ENCODE measurements around the gene BRF1. TPM values are rescaled to one million over a fixed set of nuclear protein-coding genes. Genes with fewer than 3 reads are reported as not detected.
A peak's percentile ranks its signal among the peaks of the same experiment; 100 is the strongest.

The BRF1 gene
- total and polyA plus RNA-seq, 9 donors: 20.4 to 47.3 (median 37.1) TPM

DNA sequence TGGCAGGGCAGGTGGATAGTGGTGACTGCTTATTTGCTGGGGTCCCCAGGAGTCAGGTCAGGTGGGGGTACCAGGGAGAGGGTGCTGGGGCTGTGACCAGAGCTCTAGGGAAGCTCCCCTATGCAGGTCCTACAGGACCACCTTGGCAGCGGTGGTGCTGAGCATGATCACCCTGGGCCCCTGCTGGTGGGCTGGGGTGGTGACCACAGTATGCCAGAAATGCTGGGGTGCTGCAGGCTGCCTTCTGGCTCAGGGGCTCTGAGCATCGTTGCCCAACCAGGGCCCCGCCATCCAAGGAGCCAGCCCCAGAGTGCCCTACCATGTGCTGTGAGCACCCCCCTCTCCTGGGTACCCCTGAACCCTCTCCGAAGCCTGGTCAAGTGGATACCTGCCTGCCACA lies 102.2 kb downstream of the BRF1 start:
- intact Hi-C loops (cut with DNase I): no loop called here
- Histone ChIP-seq H3K27ac (no peak overlapping the region), H3K4me3 (no peak overlapping the region), H3K9me3 (no peaks in the 10 kb centered on the region), H3K4me1 (ENCODE audit: insufficient read depth) (no peaks in the 10 kb centered on the region), H3K27me3 (no peaks in the 10 kb centered on the region), H3K36me3 (no peaks in the 10 kb centered on the region)
- no peak for DNase-seq
- 71 to 80% (median 72%) methylated on average over 4 of the region's 4 CpGs for WGBS, 3 donors
- TF ChIP-seq POLR2A (IDR thresholded peaks at IDR 0.05) (no peak), EP300 (IDR thresholded peaks at IDR 0.05) (no peak)
- TF ChIP-seq, protein P1, sequence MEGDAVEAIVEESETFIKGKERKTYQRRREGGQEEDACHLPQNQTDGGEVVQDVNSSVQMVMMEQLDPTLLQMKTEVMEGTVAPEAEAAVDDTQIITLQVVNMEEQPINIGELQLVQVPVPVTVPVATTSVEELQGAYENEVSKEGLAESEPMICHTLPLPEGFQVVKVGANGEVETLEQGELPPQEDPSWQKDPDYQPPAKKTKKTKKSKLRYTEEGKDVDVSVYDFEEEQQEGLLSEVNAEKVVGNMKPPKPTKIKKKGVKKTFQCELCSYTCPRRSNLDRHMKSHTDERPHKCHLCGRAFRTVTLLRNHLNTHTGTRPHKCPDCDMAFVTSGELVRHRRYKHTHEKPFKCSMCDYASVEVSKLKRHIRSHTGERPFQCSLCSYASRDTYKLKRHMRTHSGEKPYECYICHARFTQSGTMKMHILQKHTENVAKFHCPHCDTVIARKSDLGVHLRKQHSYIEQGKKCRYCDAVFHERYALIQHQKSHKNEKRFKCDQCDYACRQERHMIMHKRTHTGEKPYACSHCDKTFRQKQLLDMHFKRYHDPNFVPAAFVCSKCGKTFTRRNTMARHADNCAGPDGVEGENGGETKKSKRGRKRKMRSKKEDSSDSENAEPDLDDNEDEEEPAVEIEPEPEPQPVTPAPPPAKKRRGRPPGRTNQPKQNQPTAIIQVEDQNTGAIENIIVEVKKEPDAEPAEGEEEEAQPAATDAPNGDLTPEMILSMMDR (IDR thresholded peaks at IDR 0.05): no peak

DNA sequence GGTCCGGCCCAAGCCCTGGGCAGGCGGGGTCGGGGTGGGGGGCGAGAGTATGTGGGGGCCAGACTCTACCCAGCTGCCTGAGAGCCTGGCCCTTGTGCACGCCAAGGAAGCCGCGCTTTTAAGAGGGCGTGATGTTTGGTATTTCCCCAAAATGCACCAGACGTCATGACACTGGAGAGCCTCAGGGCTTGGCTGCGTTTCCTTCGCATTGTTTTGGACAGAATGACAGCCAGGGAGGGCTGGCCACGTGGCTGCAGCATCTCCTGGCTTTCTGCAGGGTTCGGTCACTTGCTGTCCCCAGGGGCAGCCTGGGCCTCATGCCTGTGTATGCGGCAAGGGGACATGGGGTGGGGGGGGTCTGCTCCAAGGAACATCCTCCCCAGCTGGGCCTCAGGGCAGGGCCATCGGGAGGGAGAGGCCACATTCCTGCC lies 103.6 kb downstream of the BRF1 start:
- 3 to 5% (median 4%) methylated on average over 12 to 15 of the region's 15 CpGs for WGBS, 3 donors
- Histone ChIP-seq H3K27me3 (no peaks in the 10 kb centered on the region), H3K4me3 (no peak overlapping the region)

DNA sequence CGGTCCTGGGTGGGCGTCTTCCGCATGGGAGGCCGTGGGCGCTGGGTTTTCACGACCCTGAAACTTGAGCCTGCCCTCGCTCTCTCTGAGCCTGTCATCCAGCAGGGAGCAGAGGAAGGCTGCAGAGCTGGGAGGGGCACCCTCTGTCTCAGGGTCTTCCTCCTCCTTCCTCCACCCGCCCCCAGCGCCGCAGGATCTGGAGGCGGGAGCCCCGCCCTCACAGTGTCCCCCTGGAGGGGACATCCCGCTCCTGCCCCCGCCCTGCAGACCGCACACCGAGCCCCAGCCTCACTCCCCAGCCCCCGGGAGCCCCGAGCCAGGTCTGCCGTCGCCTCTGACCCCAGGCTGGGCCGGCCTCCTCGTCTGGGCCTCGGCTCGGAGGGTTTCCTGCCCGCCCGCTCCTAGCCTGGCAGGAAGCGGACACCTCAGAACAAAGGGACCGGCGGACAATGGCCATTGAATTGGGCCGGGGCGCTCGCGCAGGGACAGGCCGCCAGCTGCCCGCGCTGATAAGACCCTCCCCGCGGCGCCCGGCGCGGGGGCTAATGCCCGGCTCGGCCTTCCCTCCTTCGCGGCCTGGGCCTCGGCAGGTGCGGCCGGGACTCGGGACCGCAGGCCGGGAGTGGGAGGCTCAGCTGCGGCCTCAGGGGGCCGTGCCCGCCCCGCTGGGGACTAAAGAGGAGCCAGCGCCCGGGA lies 104.4 kb downstream of the BRF1 start:
- intact Hi-C loops (cut with DNase I): no loop called here
- no peaks in the 10 kb centered on the region for H3K9me3 ChIP-seq
- no peak for DNase-seq
- WGBS, 3 donors: 2% methylated on average over 35 to 58 of the region's 58 CpGs
- H3K4me1 ChIP-seq (ENCODE audit: insufficient read depth): no peaks in the 10 kb centered on the region
- no peaks in the 10 kb centered on the region for H3K36me3 ChIP-seq
- TF ChIP-seq POLR2A (IDR thresholded peaks at IDR 0.05) (no peak), EP300 (IDR thresholded peaks at IDR 0.05) (no peak)
- TF ChIP-seq, protein P1 (IDR thresholded peaks at IDR 0.05): no peak
- H3K27ac ChIP-seq: no peak overlapping the region
- H3K4me3 ChIP-seq: no peak overlapping the region
- H3K27me3 ChIP-seq: no peaks in the 10 kb centered on the region

More for the DNA sequence above, 103.6 kb downstream of the BRF1 start:
- Histone ChIP-seq H3K4me1 (ENCODE audit: insufficient read depth) (no peaks in the 10 kb centered on the region), H3K36me3 (no peaks in the 10 kb centered on the region), H3K27ac (no peak overlapping the region), H3K9me3 (no peaks in the 10 kb centered on the region)
- no peak for TF ChIP-seq EP300 (IDR thresholded peaks at IDR 0.05)
- TF ChIP-seq, protein P1 (IDR thresholded peaks at IDR 0.05): no peak
- no peak for TF ChIP-seq POLR2A (IDR thresholded peaks at IDR 0.05)
- intact Hi-C loops (cut with DNase I): no loop called here
- DNase-seq: no peak

DNA sequence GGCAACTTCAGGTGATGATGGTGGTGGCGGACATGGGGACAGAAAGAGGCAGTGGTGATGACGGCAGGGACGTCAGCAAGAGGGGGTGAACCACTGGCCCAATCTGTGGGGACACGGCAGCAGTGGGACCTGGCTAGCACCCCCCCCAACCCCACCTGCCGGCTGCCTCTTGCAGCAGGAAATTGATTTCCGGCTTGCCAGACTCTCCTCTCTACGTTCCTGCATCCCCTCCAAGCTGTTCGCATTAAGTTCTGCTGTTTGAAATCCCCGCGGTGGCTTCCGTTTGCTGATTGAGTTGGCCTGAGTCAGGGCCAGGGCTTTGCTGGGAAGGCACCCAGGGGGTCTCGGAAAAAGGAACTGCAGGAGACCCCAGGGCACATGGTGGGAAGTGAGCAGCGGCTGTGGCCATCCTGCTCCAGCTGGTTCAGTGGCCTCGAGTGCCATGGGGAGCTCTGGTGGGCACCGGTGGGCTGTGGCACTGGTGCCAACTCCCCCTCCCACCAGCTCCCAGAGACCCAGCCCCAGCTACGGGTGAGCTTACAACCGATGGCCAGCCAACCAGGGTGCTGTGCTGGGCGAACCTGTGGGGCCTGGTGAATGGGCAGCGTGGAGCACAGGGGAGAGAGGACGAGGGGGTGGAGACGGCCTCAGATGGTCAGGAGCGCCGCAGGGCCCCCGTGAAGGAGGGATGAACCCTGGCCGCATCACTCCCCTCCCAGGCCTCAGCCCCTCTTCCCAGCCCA lies 105.1 kb downstream of the BRF1 start:
- 15 to 20% (median 16%) methylated on average over 24 to 25 of the region's 25 CpGs for WGBS, 3 donors
- Histone ChIP-seq H3K4me1 (ENCODE audit: insufficient read depth) (no peaks in the 10 kb centered on the region), H3K27ac (peak overlapping the region in 1 of 2 donors; percentile 23), H3K9me3 (no peaks in the 10 kb centered on the region), H3K27me3 (no peaks in the 10 kb centered on the region), H3K4me3 (no peak overlapping the region), H3K36me3 (no peaks in the 10 kb centered on the region)
- DNase-seq: no peak
- TF ChIP-seq EP300 (IDR thresholded peaks at IDR 0.05): no peak
- TF ChIP-seq POLR2A (IDR thresholded peaks at IDR 0.05): no peak
- TF ChIP-seq, protein P1 (IDR thresholded peaks at IDR 0.05): no peak
- intact Hi-C loops (cut with DNase I): no loop called here

Data from ovary (tissue), 9 donors.